H9 (cell line): ENCODE measurements around the gene UNC5C. TPM values are rescaled to one million over a fixed set of nuclear protein-coding genes. Genes with fewer than 3 reads are reported as not detected.

ENCODE experiments used
- DNase-seq: peaks from one replicate; pipeline ENCODE4 v3.0.0-alpha.2; 2017
- H2AFZ ChIP-seq: one replicate; pipeline ENCODE4 v1.6.1; 2013; ENCODE audit warnings: mild to moderate bottlenecking, low read length, control low read depth, moderate library complexity
- H2AK5ac ChIP-seq: 2 replicates; pipeline ENCODE4 v1.6.1; 2013; ENCODE audit warnings: low read length, control low read depth, mixed read lengths; ENCODE audit not compliant: insufficient read length
- H2BK120ac ChIP-seq: one replicate; pipeline ENCODE4 v1.6.1; 2013; ENCODE audit warnings: low read depth, mild to moderate bottlenecking, low read length, control low read depth, inconsistent platforms; ENCODE audit not compliant: poor library complexity, severe bottlenecking
- H2BK12ac ChIP-seq: 2 replicates; pipeline ENCODE4 v1.6.1; 2013; ENCODE audit warnings: low read length, control low read depth, mixed read lengths, low read depth; ENCODE audit not compliant: insufficient read length
- H2BK15ac ChIP-seq: 2 replicates; pipeline ENCODE4 v1.6.1; 2013; ENCODE audit warnings: low read depth, low read length, control low read depth
- H2BK20ac ChIP-seq: one replicate; pipeline ENCODE4 v1.6.1; 2013; ENCODE audit warnings: low read depth, mild to moderate bottlenecking, low read length, control low read depth, inconsistent platforms; ENCODE audit not compliant: poor library complexity, severe bottlenecking
- H2BK5ac ChIP-seq: 2 replicates; pipeline ENCODE4 v1.6.1; 2013; ENCODE audit warnings: low read length, control low read depth, mixed read lengths; ENCODE audit not compliant: insufficient read length
- H3K14ac ChIP-seq: 2 replicates; pipeline ENCODE4 v1.6.1; 2013; ENCODE audit warnings: low read length, control low read depth; ENCODE audit not compliant: insufficient read depth
- H3K18ac ChIP-seq: 2 replicates; pipeline ENCODE4 v1.6.1; 2013; ENCODE audit warnings: low read depth, mild to moderate bottlenecking, mixed read lengths, low read length, control low read depth; ENCODE audit not compliant: insufficient read length
- H3K23ac ChIP-seq: 2 replicates; pipeline ENCODE4 v1.6.1; 2013; ENCODE audit warnings: low read length, control low read depth, mixed read lengths, low read depth; ENCODE audit not compliant: insufficient read length
- H3K23me2 ChIP-seq: 2 replicates; pipeline ENCODE4 v1.6.1; 2013; ENCODE audit warnings: low read depth, mild to moderate bottlenecking, mixed read lengths, low read length, control low read depth; ENCODE audit not compliant: insufficient read length, poor library complexity, severe bottlenecking
- H3K27ac ChIP-seq: 2 replicates; pipeline ENCODE4 v1.5.1; 2013; ENCODE audit warnings: low read length, control low read depth, mixed read lengths, low read depth; ENCODE audit not compliant: insufficient read length
- H3K27me3 ChIP-seq: 2 replicates; pipeline ENCODE4 v1.6.1; 2013; ENCODE audit warnings: low read length, control low read depth, inconsistent platforms; ENCODE audit not compliant: insufficient read depth
- H3K4ac ChIP-seq: 2 replicates; pipeline ENCODE4 v1.6.1; 2013; ENCODE audit warnings: low read depth, mild to moderate bottlenecking, control low read depth, inconsistent platforms, low read length, moderate library complexity
- H3K4me1 ChIP-seq: 2 replicates; pipeline ENCODE4 v1.6.1; 2013; ENCODE audit warnings: low read length, control low read depth, inconsistent platforms; ENCODE audit not compliant: insufficient read depth
- H3K4me2 ChIP-seq: 2 replicates; pipeline ENCODE4 v1.6.1; 2013; ENCODE audit warnings: low read length, control low read depth, mixed read lengths; ENCODE audit not compliant: insufficient read length, insufficient read depth
- H3K56ac ChIP-seq: 2 replicates; pipeline ENCODE4 v1.6.1; 2013; ENCODE audit warnings: low read depth, mild to moderate bottlenecking, mixed read lengths, low read length, control low read depth; ENCODE audit not compliant: insufficient read length
- H3K79me1 ChIP-seq: 2 replicates; pipeline ENCODE4 v1.6.1; 2013; ENCODE audit warnings: low read depth, mild to moderate bottlenecking, moderate library complexity, low read length, control low read depth, inconsistent platforms; ENCODE audit not compliant: insufficient read depth, poor library complexity, severe bottlenecking
- H3K79me2 ChIP-seq: 2 replicates; pipeline ENCODE4 v1.6.1; 2013; ENCODE audit warnings: low read length, control low read depth, inconsistent platforms; ENCODE audit not compliant: insufficient read depth
- H3K9ac ChIP-seq: 2 replicates; pipeline ENCODE4 v1.6.1; 2013; ENCODE audit warnings: low read length, control low read depth, mixed read lengths; ENCODE audit not compliant: insufficient read length; ENCODE audit errors: extremely low read depth
- H3K9me3 ChIP-seq: one replicate; pipeline ENCODE4 v1.6.1; 2013; ENCODE audit warnings: low read depth, low read length, inconsistent platforms; ENCODE audit not compliant: control insufficient read depth
- H3T11ph ChIP-seq: one replicate; pipeline ENCODE4 v1.6.1; 2013; ENCODE audit warnings: mild to moderate bottlenecking, low read length, control low read depth, inconsistent platforms
- H4K20me1 ChIP-seq: one replicate; pipeline ENCODE4 v1.6.1; 2013; ENCODE audit not compliant: control insufficient read depth, insufficient read length, insufficient read depth
- H4K5ac ChIP-seq: 2 replicates; pipeline ENCODE4 v1.6.1; 2013; ENCODE audit warnings: low read depth, mild to moderate bottlenecking, mixed read lengths, low read length, control low read depth; ENCODE audit not compliant: insufficient read length
- H4K8ac ChIP-seq: replicated peaks from 2 replicates; pipeline ENCODE4 v1.6.1; 2013; ENCODE audit warnings: low read length, control low read depth, mixed read lengths, low read depth; ENCODE audit not compliant: insufficient read length
- H4K91ac ChIP-seq: 2 replicates; pipeline ENCODE4 v1.6.1; 2013; ENCODE audit warnings: low read depth, mild to moderate bottlenecking, moderate library complexity, mixed read lengths, low read length, control low read depth; ENCODE audit not compliant: insufficient read length
- H3K27ac Mint-ChIP-seq, 3 experiments: 2 replicates in 2 of 3; 3 replicates in 1 of 3; pipeline ENCODE4 v1.8.0; 2020 to 2021; ENCODE audit warnings: mixed read lengths in 3 of 3, mild to moderate bottlenecking in 1 of 3, moderate library complexity in 1 of 3
- H3K27me3 Mint-ChIP-seq: 2 replicates; pipeline ENCODE4 v1.8.0; 2021; ENCODE audit warnings: low read depth, mild to moderate bottlenecking, moderate library complexity, mixed read lengths
- H3K36me3 Mint-ChIP-seq, 3 experiments: 2 replicates in 2 of 3; 3 replicates in 1 of 3; pipeline ENCODE4 v1.8.0; 2020 to 2021; ENCODE audit warnings: low read depth in 3 of 3, mixed read lengths in 3 of 3; ENCODE audit not compliant: insufficient read depth in 1 of 3
- H3K4me1 Mint-ChIP-seq, 2 experiments: 2 replicates each; pipeline ENCODE4 v1.8.0; 2020; ENCODE audit warnings: mixed read lengths in 2 of 2
- H3K4me3 Mint-ChIP-seq, 2 experiments: 2 replicates in 1 of 2; 3 replicates in 1 of 2; pipeline ENCODE4 v1.8.0; 2020 to 2021; ENCODE audit warnings: mild to moderate bottlenecking in 2 of 2, mixed read lengths in 2 of 2, moderate library complexity in 1 of 2
- H3K9me3 Mint-ChIP-seq, 2 experiments: 2 replicates in 1 of 2; 3 replicates in 1 of 2; pipeline ENCODE4 v1.8.0; 2020; ENCODE audit warnings: mild to moderate bottlenecking in 2 of 2, mixed read lengths in 2 of 2, moderate library complexity in 1 of 2
- WGBS: extraction: QIAGEN DNeasy Blood & Tissue Kit; methylation state at CpG from one replicate; pipeline ENCODE4 v1.1.7; 2013; ENCODE audit warnings: missing lambda C conversion rate, low lambda C conversion rate, mixed read lengths; ENCODE audit not compliant: insufficient read length; ENCODE audit errors: extremely low coverage; 5-methylcytosine and 5-hydroxymethylcytosine counted together
- total RNA-seq: library from RNA; stranded (reverse); gene quantifications from 2 replicates; pipeline ENCODE4 v1.2.1, GENCODE V29; 2021
- TF ChIP-seq, protein P1 (sequence below): fragments of 200-600 bp; sonication (generic); conservative IDR thresholded peaks from 3 replicates; pipeline ENCODE4 v1.8.0; 2021; ENCODE audit warnings: antibody characterized with exemption, mild to moderate bottlenecking

The UNC5C gene
- total RNA-seq, 1 experiment from 2014 or later: not detected

DNA sequence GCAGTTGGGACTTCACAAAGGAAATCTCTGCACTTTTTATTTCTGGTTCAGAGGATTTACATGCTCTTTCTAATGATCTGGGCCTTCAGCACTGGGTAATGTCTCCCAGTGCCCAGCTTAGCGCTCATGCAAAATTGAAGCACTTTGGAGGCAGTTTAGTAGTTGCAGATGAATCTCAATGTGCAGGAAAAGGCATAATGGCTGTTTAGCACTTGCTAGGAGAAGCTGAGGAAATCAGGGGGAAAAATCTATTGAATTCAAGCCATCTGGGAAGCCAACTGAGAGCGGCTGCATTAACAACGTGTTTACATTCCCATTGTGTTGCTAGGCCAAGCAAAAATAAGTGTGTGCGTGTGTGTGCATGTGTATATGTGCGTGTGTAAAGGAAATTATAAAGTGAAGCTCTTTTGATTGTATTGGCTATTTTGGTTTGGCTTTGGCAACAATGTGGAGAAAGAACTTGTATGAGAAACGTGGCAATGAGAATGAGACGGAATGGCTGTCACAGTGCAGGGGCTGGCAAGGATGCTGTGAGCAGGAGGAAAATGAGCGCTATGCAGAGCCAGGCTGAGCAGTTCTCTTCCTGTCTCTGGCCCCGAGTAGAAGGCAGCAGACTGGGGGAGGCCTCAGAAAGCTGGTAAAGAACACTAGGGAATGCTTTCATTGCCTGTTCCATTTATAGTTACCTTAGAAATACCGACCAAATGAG lies 231.5 kb downstream of the UNC5C start:
- no peaks in the 10 kb centered on the region for H3K79me2 ChIP-seq
- WGBS: no CpG with 5 or more reads among the region's 10 CpGs
- H3K27ac ChIP-seq: no peak overlapping the region
- TF ChIP-seq, protein P1, sequence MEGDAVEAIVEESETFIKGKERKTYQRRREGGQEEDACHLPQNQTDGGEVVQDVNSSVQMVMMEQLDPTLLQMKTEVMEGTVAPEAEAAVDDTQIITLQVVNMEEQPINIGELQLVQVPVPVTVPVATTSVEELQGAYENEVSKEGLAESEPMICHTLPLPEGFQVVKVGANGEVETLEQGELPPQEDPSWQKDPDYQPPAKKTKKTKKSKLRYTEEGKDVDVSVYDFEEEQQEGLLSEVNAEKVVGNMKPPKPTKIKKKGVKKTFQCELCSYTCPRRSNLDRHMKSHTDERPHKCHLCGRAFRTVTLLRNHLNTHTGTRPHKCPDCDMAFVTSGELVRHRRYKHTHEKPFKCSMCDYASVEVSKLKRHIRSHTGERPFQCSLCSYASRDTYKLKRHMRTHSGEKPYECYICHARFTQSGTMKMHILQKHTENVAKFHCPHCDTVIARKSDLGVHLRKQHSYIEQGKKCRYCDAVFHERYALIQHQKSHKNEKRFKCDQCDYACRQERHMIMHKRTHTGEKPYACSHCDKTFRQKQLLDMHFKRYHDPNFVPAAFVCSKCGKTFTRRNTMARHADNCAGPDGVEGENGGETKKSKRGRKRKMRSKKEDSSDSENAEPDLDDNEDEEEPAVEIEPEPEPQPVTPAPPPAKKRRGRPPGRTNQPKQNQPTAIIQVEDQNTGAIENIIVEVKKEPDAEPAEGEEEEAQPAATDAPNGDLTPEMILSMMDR: no peak
- no peaks in the 10 kb centered on the region for H3K36me3 Mint-ChIP-seq
- no peak overlapping the region for H2BK12ac ChIP-seq
- H3K4me3 Mint-ChIP-seq: no peak overlapping the region; a peak in 1 of 5 replicates
- no peak overlapping the region for H2BK15ac ChIP-seq
- no peak overlapping the region for H4K5ac ChIP-seq
- no peak overlapping the region for H4K91ac ChIP-seq
- no peak overlapping the region for H3K56ac ChIP-seq
- H3K27me3 ChIP-seq: no peaks in the 10 kb centered on the region
- H2BK120ac ChIP-seq: no peak overlapping the region
- no peak overlapping the region for H3K14ac ChIP-seq
- H3K23me2 ChIP-seq: no peaks in the 10 kb centered on the region
- no peaks in the 10 kb centered on the region for H3K79me1 ChIP-seq
- H3K4me1 ChIP-seq: peaks cover 4% of the 10 kb centered on the region; the same call in 1 of the 2 replicates
- H4K20me1 ChIP-seq: no peaks in the 10 kb centered on the region
- H3T11ph ChIP-seq: no peak overlapping the region
- peak overlapping the region; percentile 23 for H2AFZ ChIP-seq
- H3K27ac Mint-ChIP-seq: peak overlapping the region in 1 of 3 experiments; percentile 60; a peak in 1 of 7 replicates
- no peak overlapping the region for H3K18ac ChIP-seq
- no peak overlapping the region for H2AK5ac ChIP-seq
- no peak for DNase-seq
- no peak overlapping the region for H3K4ac ChIP-seq
- H3K23ac ChIP-seq: no peak overlapping the region
- no peak overlapping the region for H3K9ac ChIP-seq
- peak overlapping the region; percentile 33 for H4K8ac ChIP-seq
- peaks cover 5% of the 10 kb centered on the region in 2 experiments for H3K4me1 Mint-ChIP-seq
- H3K27me3 Mint-ChIP-seq: no peaks in the 10 kb centered on the region; the same call in 1 of the 2 replicates
- no peak overlapping the region for H2BK20ac ChIP-seq
- H3K9me3 ChIP-seq: no peaks in the 10 kb centered on the region
- H2BK5ac ChIP-seq: no peak overlapping the region
- no peaks in the 10 kb centered on the region for H3K9me3 Mint-ChIP-seq
- H3K4me2 ChIP-seq: no peak overlapping the region
